ENCODE results near the gene NDRG4. TPM values are rescaled to one million over a fixed set of nuclear protein-coding genes. Genes with fewer than 3 reads are reported as not detected.

NDRG4 gene, protein sequence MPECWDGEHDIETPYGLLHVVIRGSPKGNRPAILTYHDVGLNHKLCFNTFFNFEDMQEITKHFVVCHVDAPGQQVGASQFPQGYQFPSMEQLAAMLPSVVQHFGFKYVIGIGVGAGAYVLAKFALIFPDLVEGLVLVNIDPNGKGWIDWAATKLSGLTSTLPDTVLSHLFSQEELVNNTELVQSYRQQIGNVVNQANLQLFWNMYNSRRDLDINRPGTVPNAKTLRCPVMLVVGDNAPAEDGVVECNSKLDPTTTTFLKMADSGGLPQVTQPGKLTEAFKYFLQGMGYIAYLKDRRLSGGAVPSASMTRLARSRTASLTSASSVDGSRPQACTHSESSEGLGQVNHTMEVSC
- total RNA-seq (31.0 and 35.8 TPM in 2 replicates), polyA plus RNA-seq (74.3 and 93.9 TPM in 2 replicates), polyA minus RNA-seq (94.8 and 120 TPM in 2 replicates), Bru-seq, nascent RNA (percentile 47 among the genes with signal in this experiment), BruChase-seq, experiment 1, labeled RNA remaining after a 6-hour chase (percentile 47 among the genes with signal in this experiment), BruChase-seq, experiment 2, labeled RNA remaining after a 2-hour chase (percentile 45 among the genes with signal in this experiment)
- 41.5 and 53.0 TPM in 2 replicates for polyA plus RNA-seq (2011; cell fraction: cytosol; rRNA removed)
- polyA plus RNA-seq (2011; cell fraction: nucleus; rRNA removed): 130 and 182 TPM in 2 replicates
- 114 and 302 TPM in 2 replicates for polyA plus RNA-seq (2012)
- polyA minus RNA-seq (2011; cell fraction: cytosol; rRNA and poly(A)+ RNA removed): not detected
- polyA minus RNA-seq (2011; cell fraction: nucleus; rRNA and poly(A)+ RNA removed): 48.8 and 84.2 TPM in 2 replicates
- long read RNA-seq, transcript NDRG4-219 (1 exons, 2,700 nt): major isoform, 25 of 39 reads
- long read RNA-seq, partial matches to known transcripts: 1 of 39 reads
- long read RNA-seq, other reads (novel, unspliced or antisense): 6 of 39 reads

DNA sequence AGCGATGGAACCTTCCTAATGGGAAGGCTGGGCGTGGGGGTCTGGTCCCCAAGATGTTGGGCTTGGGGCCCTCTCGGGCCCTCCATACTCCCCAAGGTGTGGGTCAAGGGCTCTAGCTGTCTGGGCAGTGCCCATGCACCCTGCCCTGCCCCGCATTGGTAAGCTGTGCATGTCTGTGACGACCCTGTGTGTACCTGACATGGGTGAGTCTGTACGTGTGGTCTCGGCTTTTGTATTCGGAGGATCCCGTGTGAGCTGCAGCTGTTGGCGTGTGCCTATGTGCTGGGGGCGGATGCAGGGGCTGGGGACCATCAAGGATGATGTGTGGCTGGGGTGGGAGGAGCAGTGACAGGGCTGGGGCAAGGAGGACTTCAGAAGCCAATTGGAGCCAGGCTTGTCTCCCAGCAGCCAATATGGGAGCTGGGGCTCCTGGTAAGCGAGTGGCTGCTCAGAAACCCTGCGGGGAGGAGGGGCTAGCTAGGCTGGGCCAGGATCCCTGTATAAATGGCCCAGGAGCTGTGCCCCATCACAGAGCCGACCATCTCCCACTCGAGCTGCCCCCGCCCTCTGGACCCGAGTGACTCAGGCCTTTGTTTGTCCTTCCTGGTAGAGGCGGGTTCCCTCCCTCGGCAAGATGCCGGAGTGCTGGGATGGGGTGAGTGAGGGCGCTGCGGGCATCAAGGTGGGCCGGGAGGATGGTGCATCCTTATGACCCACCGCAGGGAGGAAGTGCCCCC lies at the start of gene NDRG4:
Gene NDRG4 (plus strand): TSS at position 529 of the 737 bp plus-strand sequence. CDS start 106 bp downstream, at position 635.
- Histone ChIP-seq H3K79me2 (ENCODE audit: control insufficient read depth, insufficient read depth, low read length) (no peaks in the 10 kb centered on the region), H3K4me2 (ENCODE audit: insufficient read depth, low read length) (peak within 1 kb of the TSS; percentile 23), H2AFZ (ENCODE audit: low read depth, low read length) (peak within 1 kb of the TSS; percentile 66), H3K4me1 (ENCODE audit: control insufficient read depth, extremely low read depth, insufficient read depth, low read length) (no peaks in the 10 kb centered on the region), H4K20me1 (replicated peaks; ENCODE audit: control insufficient read depth, extremely low read depth, insufficient read depth, low read length) (no peaks in the 10 kb centered on the region), H3K27ac (ENCODE audit: insufficient read depth, low read depth, low read length) (no peak within 1 kb of the TSS), H3K9me1 (replicated peaks; ENCODE audit: control insufficient read depth, extremely low read depth, insufficient read depth, low read length) (no peaks in the 10 kb centered on the region), H3K9me3 (replicated peaks; ENCODE audit: control insufficient read depth, insufficient read depth, low read length) (no peaks in the 10 kb centered on the region), H3K4me3 (replicated peaks in 1 of 3; ENCODE audit: insufficient read depth in 1 of 3, low read depth in 1 of 3, low read length in 3 of 3) (no peak within 1 kb of the TSS), H3K9ac (replicated peaks; ENCODE audit: extremely low read depth, insufficient read depth, low read length) (no peak within 1 kb of the TSS), H3K36me3 (ENCODE audit: control insufficient read depth in 2 of 2, extremely low read depth in 1 of 2, insufficient read depth in 2 of 2, low read length in 2 of 2) (peaks cover 0 to 13% of the 10 kb centered on the region in 2 experiments), H3K27me3 (ENCODE audit: control insufficient read depth in 2 of 2, insufficient read depth in 2 of 2, low read length in 2 of 2) (no peaks in the 10 kb centered on the region)
- ChIA-PET POLR2A (interaction anchor here (0.6 kb wide), 1 partner anchor 120 kb away, joined by 3 read pairs; no protein-coding TSS in a partner anchor), CTCF (interaction anchor here (0.6 to 1.8 kb wide), 9 partner anchors 11 to 1205 kb away, joined by 3 to 13 read pairs (median 4); no protein-coding TSS in a partner anchor)
- FAIRE-seq (peak; percentile 82), DNase-seq (ENCODE audit: low read depth, low spot score) (peak; percentile 56)
- no TSS peak for BruUV-seq (replicated peaks)
- TF ChIP-seq FOS (IDR thresholded peaks at IDR 0.05; ENCODE audit: borderline replicate concordance, insufficient read depth, low read length): peak; percentile 7
- TF ChIP-seq GATA2 (IDR thresholded peaks at IDR 0.05; ENCODE audit: insufficient read depth, insufficient read length, low read depth, low read length): no peak
- dilution Hi-C loops (cut with MboI; ENCODE audit: extremely low pct_ligation_motif_present, low sequenced_read_pairs): no loop called here
- intact Hi-C loops (cut with micrococcal nuclease): loop anchor here (5.0 kb wide), 1 partner anchor 258 kb away; no protein-coding TSS in a partner anchor

DNA sequence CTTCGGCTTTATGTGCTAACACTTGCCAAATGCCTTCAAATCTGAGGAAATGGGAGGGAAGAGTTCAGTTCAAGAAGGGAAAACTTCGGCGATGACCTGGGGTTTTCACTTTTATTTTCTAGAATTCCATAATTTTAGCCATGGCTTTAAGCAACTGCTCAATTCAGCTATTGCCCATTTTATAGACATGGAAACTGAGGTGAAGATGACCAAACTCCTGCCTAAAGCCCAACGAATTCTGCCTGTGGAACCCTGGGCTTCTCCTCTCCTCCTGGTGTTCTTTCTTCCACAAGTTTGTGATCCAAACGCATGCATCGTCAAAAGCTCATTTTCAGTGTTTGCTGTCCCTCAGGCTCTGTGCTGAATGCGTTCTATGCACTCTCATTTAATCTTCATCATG lies 49.4 kb upstream of the NDRG4 start:
- ChIA-PET POLR2A (no interaction called here), CTCF (no interaction called here)
- Histone ChIP-seq H3K79me2 (ENCODE audit: control insufficient read depth, insufficient read depth, low read length) (no peaks in the 10 kb centered on the region), H3K9me3 (replicated peaks; ENCODE audit: control insufficient read depth, insufficient read depth, low read length) (no peaks in the 10 kb centered on the region), H3K9me1 (replicated peaks; ENCODE audit: control insufficient read depth, extremely low read depth, insufficient read depth, low read length) (no peaks in the 10 kb centered on the region), H3K36me3 (ENCODE audit: control insufficient read depth in 2 of 2, extremely low read depth in 1 of 2, insufficient read depth in 2 of 2, low read length in 2 of 2) (no peaks in the 10 kb centered on the region), H3K4me2 (ENCODE audit: insufficient read depth, low read length) (no peak overlapping the region), H2AFZ (ENCODE audit: low read depth, low read length) (no peak overlapping the region), H3K27me3 (ENCODE audit: control insufficient read depth in 2 of 2, insufficient read depth in 2 of 2, low read length in 2 of 2) (no peaks in the 10 kb centered on the region), H3K4me3 (replicated peaks in 1 of 3; ENCODE audit: insufficient read depth in 1 of 3, low read depth in 1 of 3, low read length in 3 of 3) (no peak overlapping the region), H3K4me1 (ENCODE audit: control insufficient read depth, extremely low read depth, insufficient read depth, low read length) (peaks cover 23% of the 10 kb centered on the region), H3K9ac (replicated peaks; ENCODE audit: extremely low read depth, insufficient read depth, low read length) (no peak overlapping the region), H3K27ac (ENCODE audit: insufficient read depth, low read depth, low read length) (no peak overlapping the region), H4K20me1 (replicated peaks; ENCODE audit: control insufficient read depth, extremely low read depth, insufficient read depth, low read length) (no peaks in the 10 kb centered on the region)
- no TSS peak for BruUV-seq (replicated peaks)
- intact Hi-C loops (cut with micrococcal nuclease): no loop called here
- TF ChIP-seq MYC (IDR thresholded peaks at IDR 0.05; ENCODE audit: low read depth, low read length): no peak
- DNase-seq (ENCODE audit: low read depth, low spot score) (no peak), FAIRE-seq (no peak)
- dilution Hi-C loops (cut with MboI; ENCODE audit: extremely low pct_ligation_motif_present, low sequenced_read_pairs): no loop called here

Measured in endothelial cell of umbilical vein (primary cell).